Prostate gland (tissue), 2 donors: ENCODE measurements around the gene LCN10.

ENCODE experiments used
- CTCF ChIP-seq, 4 experiments: fragments of 200-600 bp in 2 of 4; fragments of 450-650 bp in 2 of 4; sonication (generic) in 2 of 4; IDR thresholded peaks; 1 replicate in 3 of 4; 2 replicates in 1 of 4; pipeline ENCODE4 v1.5.1; 2016 to 2019; ENCODE audit warnings: antibody characterized with exemption in 4 of 4, mild to moderate bottlenecking in 2 of 4, moderate library complexity in 2 of 4
- POLR2AphosphoS5 ChIP-seq: sonication (generic); formaldehyde crosslinking; IDR thresholded peaks from one replicate; pipeline ENCODE4 v1.6.1; 2017; ENCODE audit warnings: antibody characterized with exemption

GRCh38 chr9:136712690-136713544 lies 29.8 kb downstream of the LCN10 start:
- no peak for TF ChIP-seq CTCF (IDR thresholded peaks at IDR 0.05)
- no peak for TF ChIP-seq POLR2AphosphoS5
